ENCODE data around the gene SLC6A7. TPM values are rescaled to one million over a fixed set of nuclear protein-coding genes. Genes with fewer than 3 reads are reported as not detected.

Gene SLC6A7
- total RNA-seq, 2 donors from 2014 or later = 5.0 to 24.9 TPM

- intact Hi-C loops (cut with DNase I) = no loop called here
- Histone ChIP-seq H3K36me3 (no peaks in the 10 kb centered on the region), H3K27me3 (no peaks in the 10 kb centered on the region), H3K27ac (peak overlapping the region; percentile 73), H3K4me3 (peak overlapping the region; percentile 11), H3K9ac (ENCODE audit: low read depth in 2 of 2, low read length in 2 of 2) (peak overlapping the region; percentile 3 to 49), H3K4me1 (no peaks in the 10 kb centered on the region), H3K9me3 (no peaks in the 10 kb centered on the region)
- no peak for TF ChIP-seq CTCF (IDR thresholded peaks at IDR 0.05)
- DNase-seq = no peak
These were observed 35.8 kb upstream of the SLC6A7 start for GRCh38 chr5:150153957-150154617.

GRCh38 chr5:150154618-150155128 is 35.2 kb upstream of the SLC6A7 start:
- Histone ChIP-seq H3K36me3 (no peaks in the 10 kb centered on the region), H3K27ac (peak overlapping the region; percentile 73), H3K4me1 (no peaks in the 10 kb centered on the region), H3K9ac (ENCODE audit: low read depth in 2 of 2, low read length in 2 of 2) (peak overlapping the region; percentile 49 to 66), H3K4me3 (peak overlapping the region; percentile 11), H3K27me3 (no peaks in the 10 kb centered on the region), H3K9me3 (no peaks in the 10 kb centered on the region)
- DNase-seq = no peak
- TF ChIP-seq CTCF (IDR thresholded peaks at IDR 0.05) = no peak
- intact Hi-C loops (cut with DNase I) = no loop called here

GRCh38 chr5:150155258-150156026 is 34.4 kb upstream of the SLC6A7 start, which contains the start of gene PDGFRB:
Gene PDGFRB, minus strand, starts transcription at chr5:150155845. Its CDS starts 18,798 bp downstream, at chr5:150137047.
- H3K4me3 ChIP-seq = peak within 1 kb of the TSS; percentile 25
- H3K36me3 ChIP-seq = no peaks in the 10 kb centered on the region
- no peaks in the 10 kb centered on the region for H3K4me1 ChIP-seq
- peak; percentile 74 for DNase-seq
- peak within 1 kb of the TSS; percentile 49 to 66 for H3K9ac ChIP-seq (ENCODE audit: low read depth in 2 of 2, low read length in 2 of 2)
- intact Hi-C loops (cut with DNase I) = no loop called here
- H3K27me3 ChIP-seq = no peaks in the 10 kb centered on the region
- H3K27ac ChIP-seq = peak within 1 kb of the TSS; percentile 73
- H3K9me3 ChIP-seq = no peaks in the 10 kb centered on the region
- no peak for TF ChIP-seq CTCF (IDR thresholded peaks at IDR 0.05)

GRCh38 chr5:150156027-150156368 is 33.9 kb upstream of the SLC6A7 start:
- TF ChIP-seq CTCF (IDR thresholded peaks at IDR 0.05) = no peak
- Histone ChIP-seq H3K27me3 (no peaks in the 10 kb centered on the region), H3K4me3 (no peak overlapping the region), H3K9me3 (no peaks in the 10 kb centered on the region), H3K36me3 (no peaks in the 10 kb centered on the region), H3K9ac (ENCODE audit: low read depth in 2 of 2, low read length in 2 of 2) (peak overlapping the region in 1 of 2 donors; percentile 14), H3K4me1 (no peaks in the 10 kb centered on the region), H3K27ac (peak overlapping the region; percentile 73)
- no peak for DNase-seq
- intact Hi-C loops (cut with DNase I) = no loop called here

- Histone ChIP-seq H3K4me3 (no peak overlapping the region), H3K27ac (peak overlapping the region; percentile 73), H3K9ac (ENCODE audit: low read depth in 2 of 2, low read length in 2 of 2) (peak overlapping the region in 1 of 2 donors; percentile 14), H3K4me1 (no peaks in the 10 kb centered on the region), H3K27me3 (no peaks in the 10 kb centered on the region), H3K9me3 (no peaks in the 10 kb centered on the region), H3K36me3 (no peaks in the 10 kb centered on the region)
- DNase-seq = no peak
- TF ChIP-seq CTCF (IDR thresholded peaks at IDR 0.05) = no peak
- intact Hi-C loops (cut with DNase I) = no loop called here
These were observed 33.3 kb upstream of the SLC6A7 start for GRCh38 chr5:150156540-150156939.

Data from colonic mucosa (tissue), 4 donors.